NB4 (cell line): ENCODE data around the gene KCNAB2.

Experiments used
- DNase-seq: peaks from one replicate; pipeline ENCODE4 v3.0.0; 2010; ENCODE audit warnings: low read depth
- H3K4me3 ChIP-seq: one replicate; pipeline ENCODE4 v1.5.1; 2011; ENCODE audit warnings: mild to moderate bottlenecking, low read depth, low read length, moderate library complexity
- CTCF ChIP-seq: IDR thresholded peaks from one replicate; pipeline ENCODE4 v1.5.1; 2012; ENCODE audit warnings: low read depth, low read length
- MAX ChIP-seq: IDR thresholded peaks from 2 replicates; pipeline ENCODE4 v1.6.1; 2011; ENCODE audit warnings: low read depth, low read length
- MYC ChIP-seq: IDR thresholded peaks from 2 replicates; pipeline ENCODE4 v1.6.1; 2011; ENCODE audit warnings: low read depth, low read length
- POLR2A ChIP-seq: IDR thresholded peaks from 2 replicates; pipeline ENCODE4 v1.6.1; 2011; ENCODE audit warnings: mild to moderate bottlenecking; ENCODE audit not compliant: insufficient read length; ENCODE audit errors: extremely low read depth

The KCNAB2 gene

GRCh38 chr1:6081901-6082300 lies 36.2 kb downstream of the KCNAB2 start:
- no peak for DNase-seq
- no peak overlapping the region for H3K4me3 ChIP-seq
- TF ChIP-seq POLR2A (no peak), CTCF (no peak), MAX (no peak), MYC (no peak)

- TF ChIP-seq CTCF (peak; percentile 29), MAX (no peak), MYC (no peak), POLR2A (no peak)
- no peak for DNase-seq
- H3K4me3 ChIP-seq, result no peak overlapping the region
These were observed 36.8 kb downstream of the KCNAB2 start for GRCh38 chr1:6082430-6082971.

- TF ChIP-seq MYC (no peak), CTCF (no peak), POLR2A (no peak), MAX (no peak)
- no peak overlapping the region for H3K4me3 ChIP-seq
- DNase-seq, result no peak
These were observed 37.7 kb downstream of the KCNAB2 start for GRCh38 chr1:6083385-6083784.

- TF ChIP-seq MAX (no peak), POLR2A (no peak), CTCF (no peak), MYC (no peak)
- H3K4me3 ChIP-seq, result no peak overlapping the region
- no peak for DNase-seq
These were observed 38.2 kb downstream of the KCNAB2 start for GRCh38 chr1:6083801-6084446.

GRCh38 chr1:6084781-6085495 lies 39.2 kb downstream of the KCNAB2 start:
- H3K4me3 ChIP-seq, result no peak overlapping the region
- no peak for TF ChIP-seq CTCF
- DNase-seq, result no peak
